ENCODE measurements around the gene ARMC5. TPM values are rescaled to one million over a fixed set of nuclear protein-coding genes. Genes with fewer than 3 reads are reported as not detected.

ARMC5 gene
- total RNA-seq, 2 donors from 2014 or later = 7.0 to 8.5 TPM

DNA sequence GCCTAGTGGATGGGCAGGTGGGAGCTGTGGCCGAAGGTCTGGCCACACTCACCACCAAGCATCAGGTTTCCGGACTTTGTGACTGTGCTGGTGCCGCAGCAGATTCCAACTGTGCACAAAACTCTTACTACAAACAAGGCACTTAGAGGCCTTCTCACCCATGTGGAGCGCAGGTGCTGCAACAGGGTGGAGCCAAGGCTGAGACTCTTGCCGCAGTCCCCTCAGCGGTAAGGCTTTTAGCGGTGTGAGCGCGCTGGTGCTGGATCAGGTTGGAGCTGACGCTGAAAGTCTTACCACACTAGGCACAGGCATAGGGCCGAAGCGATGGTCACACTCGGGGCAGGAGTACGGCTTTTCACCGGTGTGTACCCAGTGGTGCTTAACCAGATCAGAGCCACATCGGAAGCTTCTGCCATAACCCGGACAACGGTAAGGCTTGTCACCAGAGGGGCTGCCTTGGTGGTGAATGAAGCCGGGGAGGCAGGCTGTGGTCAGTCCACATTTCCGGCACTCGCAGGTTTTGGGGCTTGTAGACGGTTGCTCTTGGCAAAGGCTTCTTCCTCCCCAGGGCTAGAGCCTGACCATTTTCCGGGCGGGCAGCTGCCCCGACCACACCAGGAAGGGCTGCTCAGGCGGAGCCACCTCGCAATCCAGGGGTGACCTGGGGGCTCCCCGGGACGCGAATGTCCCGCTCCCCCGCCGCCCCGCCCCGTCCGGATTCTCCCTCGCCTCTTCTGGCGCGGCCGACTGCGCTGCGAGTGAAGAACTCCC lies 1.0 kb upstream of the ARMC5 start:
- intact Hi-C loops (cut with DNase I, micrococcal nuclease) = no loop called here
- DNase-seq (peak; percentile 68 to 69), ATAC-seq (peak; percentile 21)

DNA sequence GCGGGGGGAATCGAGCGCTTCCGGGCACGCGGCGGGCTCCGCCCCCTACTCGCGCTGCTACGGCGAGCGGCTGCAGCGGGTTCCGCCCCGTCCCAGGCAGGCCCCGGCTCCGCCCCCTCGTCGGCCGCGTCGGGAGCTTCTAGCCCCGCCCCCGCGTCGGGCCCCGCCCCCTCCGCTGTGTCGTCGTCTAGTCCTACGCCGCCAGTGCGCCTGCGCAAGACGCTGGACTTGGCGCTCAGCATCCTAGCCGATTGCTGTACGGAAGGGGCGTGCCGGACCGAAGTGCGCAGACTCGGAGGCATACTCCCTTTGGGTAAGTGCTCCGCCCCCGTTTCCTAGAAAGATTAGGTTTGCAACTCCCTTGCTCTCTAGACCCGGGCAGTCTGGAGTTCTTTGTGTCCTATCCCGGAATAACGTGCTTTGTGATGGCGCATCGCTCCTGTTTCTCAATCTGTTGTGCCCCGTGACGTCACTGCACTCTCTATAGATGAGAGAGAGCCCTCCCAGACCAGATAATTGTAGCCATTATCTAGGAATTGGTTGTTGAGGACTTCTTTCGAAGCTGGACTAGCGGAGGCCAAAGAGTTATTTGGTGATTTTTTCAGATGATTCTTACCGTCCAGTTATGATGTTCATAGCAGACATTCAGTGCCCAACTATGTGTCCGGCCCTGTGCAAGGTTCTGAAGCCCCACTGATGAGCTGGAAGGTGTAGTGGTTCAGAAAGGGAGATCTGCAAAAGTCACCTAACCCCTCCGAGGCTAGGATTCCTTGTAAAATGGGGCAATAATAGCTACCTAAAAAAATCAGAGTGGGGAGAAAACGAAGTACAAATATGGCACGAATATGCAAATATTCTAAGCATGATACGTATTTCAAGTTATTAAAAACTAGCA lies 633 bp downstream of the ARMC5 start:
- peak; percentile 81 for ATAC-seq
- intact Hi-C loops (cut with DNase I, micrococcal nuclease) = no loop called here
- peak; percentile 100 for DNase-seq

DNA sequence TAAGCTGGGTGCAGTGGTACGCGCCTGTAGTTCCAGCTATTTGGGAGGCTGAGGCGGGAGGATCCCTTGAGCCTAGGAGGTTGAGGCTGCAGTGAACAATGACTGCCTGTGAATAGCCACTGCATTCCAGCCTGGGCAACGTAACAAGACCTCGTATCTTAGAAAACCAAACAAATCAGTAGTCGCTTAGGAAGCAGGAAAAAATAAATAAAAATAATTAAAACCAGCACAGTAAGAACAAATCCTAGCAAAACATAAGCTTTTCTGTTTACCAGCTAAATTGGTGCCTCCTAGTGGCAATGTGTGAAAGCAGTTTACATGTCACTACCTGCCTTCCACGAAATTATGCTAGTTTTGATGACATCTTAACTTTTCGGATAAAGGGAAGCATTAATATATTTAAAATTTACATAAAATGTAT lies 1.3 kb downstream of the ARMC5 start:
- intact Hi-C loops (cut with DNase I, micrococcal nuclease) = no loop called here
- DNase-seq = no peak
- ATAC-seq = no peak

DNA sequence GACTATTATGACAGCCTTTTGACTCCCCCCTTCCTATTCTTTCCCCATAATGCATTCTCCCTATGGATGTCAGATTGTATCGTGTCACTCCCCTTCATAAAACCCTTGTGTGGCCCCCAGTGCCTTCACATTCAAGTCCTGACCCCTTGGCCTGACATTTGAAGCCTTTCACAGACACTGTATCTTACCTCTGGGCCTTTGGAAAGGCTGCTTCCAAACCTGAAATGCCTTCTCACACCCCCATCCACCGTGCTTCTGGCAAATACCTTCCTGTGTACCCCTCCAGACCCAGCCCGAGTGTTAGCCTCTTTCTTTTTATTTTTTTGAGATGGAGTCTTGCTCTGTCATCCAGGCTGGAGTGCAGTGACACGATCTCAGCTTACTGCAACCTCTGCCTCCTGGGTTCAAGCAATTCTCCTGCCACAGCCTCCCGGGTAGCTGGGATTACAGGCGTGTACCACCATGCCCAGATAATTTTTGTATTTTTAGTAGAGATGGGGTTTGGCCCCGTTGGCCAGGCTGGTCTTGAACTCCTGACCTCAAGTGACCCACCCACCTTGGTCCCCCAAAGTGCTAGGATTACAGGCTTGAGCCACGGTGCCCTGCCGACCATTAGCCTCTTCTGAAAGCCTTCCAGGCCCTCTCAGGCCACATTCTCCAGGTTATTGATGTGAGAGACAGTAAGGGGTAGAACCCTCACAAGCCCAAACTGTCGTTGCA lies 2.1 kb downstream of the ARMC5 start:
- DNase-seq (no peak), ATAC-seq (no peak)
- intact Hi-C loops (cut with DNase I, micrococcal nuclease) = no loop called here

DNA sequence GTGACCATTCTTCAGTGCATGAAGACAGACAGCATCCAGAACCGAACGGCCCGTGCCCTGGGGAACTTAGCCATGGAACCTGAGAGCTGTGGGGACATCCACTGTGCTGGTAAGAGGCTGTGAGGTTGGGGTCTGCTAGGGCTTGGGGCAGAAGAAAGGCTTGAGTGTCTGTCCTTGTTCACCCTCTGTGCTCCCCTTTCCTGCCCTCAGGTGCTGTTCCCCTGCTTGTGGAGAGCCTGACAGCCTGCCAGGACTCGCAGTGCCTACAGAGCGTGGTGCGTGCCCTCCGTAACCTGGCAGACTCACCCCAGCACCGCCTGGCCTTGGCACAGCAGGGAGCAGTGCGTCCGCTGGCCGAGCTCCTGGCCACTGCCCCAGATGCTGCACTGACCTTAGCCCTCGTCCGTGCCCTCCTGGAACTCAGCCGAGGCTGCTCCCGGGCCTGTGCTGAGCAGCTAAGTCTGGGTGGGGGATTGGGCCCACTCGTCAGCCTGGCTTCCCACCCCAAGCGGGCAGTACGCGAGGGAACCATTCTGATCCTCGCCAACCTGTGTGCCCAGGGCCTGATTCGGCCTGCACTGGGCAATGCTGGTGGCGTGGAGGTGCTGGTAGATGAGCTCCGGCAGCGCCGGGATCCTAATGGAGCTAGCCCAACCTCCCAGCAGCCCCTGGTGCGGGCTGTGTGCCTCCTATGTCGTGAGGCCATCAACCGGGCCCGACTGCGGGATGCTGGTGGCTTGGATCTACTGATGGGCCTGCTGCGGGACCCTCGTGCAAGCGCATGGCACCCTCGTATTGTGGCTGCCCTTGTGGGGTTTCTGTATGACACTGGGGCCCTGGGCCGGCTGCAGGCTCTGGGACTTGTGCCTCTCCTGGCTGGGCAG lies 2.9 kb downstream of the ARMC5 start:
- intact Hi-C loops (cut with DNase I, micrococcal nuclease) = no loop called here
- no peak for ATAC-seq
- no peak for DNase-seq

DNA sequence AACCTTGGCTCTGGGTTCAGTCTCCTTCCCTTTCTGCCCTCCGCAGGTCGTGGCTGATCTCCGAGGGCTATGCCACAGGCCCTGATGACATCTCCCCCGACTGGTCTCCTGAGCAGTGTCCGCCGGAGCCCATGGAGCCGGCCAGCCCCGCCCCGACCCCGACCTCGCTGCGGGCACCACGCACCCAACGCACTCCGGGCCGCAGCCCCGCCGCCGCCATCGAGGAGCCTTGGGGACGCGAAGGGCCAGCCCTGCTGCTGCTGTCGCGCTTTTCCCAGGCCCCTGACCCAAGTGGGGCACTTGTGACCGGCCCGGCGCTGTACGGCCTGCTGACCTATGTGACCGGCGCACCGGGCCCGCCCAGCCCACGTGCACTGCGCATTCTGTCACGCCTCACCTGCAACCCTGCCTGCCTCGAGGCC lies 5.1 kb downstream of the ARMC5 start:
- no peak for DNase-seq
- intact Hi-C loops (cut with DNase I, micrococcal nuclease) = no loop called here
- ATAC-seq = no peak

DNA sequence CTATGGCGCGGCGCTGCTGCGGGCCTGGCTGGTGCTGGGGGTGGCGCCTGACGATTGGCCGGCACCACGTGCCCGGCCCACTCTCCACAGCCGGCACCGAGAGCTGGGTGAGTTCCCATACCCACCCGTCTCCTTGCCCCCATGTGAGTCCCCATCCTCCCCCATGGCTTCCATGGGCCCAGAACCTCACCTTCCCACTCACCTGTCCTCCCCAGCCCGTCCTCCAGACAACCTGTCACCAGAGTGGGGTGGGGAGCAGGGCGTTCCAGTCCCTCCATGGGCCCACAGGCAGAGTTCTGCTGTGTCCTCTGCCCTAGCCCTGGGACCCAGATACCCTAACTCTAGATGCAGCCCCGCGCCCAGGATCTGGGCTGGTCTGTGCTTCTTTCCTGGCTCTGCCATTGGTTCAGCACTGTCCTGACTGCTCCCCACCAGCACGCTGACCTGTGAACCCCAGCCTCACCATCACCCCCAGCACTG lies 5.5 kb downstream of the ARMC5 start:
- DNase-seq (no peak), ATAC-seq (no peak)
- intact Hi-C loops (cut with DNase I, micrococcal nuclease) = no loop called here

DNA sequence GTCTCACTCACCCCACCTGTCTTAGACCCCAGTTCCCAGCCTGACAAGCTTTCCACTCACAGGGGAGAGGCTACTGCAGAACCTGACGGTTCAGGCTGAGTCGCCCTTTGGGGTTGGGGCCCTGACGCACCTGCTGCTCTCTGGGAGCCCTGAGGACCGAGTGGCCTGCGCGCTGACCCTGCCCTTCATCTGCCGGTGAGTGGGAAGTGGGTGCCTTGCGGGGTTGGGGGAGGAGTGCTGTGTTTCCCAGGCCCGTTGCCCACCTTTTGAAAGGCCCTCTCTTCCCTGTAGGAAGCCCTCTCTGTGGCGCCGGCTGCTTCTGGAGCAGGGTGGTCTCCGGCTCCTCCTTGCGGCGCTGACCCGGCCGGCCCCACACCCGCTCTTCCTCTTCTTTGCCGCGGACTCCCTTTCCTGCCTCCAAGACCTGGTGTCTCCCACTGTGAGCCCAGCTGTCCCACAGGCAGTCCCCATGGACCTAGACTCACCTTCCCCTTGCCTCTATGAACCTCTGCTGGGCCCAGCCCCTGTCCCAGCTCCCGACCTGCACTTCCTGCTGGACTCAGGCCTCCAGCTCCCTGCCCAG lies 6.6 kb downstream of the ARMC5 start:
- intact Hi-C loops (cut with DNase I, micrococcal nuclease) = no loop called here
- DNase-seq (no peak), ATAC-seq (no peak)

DNA sequence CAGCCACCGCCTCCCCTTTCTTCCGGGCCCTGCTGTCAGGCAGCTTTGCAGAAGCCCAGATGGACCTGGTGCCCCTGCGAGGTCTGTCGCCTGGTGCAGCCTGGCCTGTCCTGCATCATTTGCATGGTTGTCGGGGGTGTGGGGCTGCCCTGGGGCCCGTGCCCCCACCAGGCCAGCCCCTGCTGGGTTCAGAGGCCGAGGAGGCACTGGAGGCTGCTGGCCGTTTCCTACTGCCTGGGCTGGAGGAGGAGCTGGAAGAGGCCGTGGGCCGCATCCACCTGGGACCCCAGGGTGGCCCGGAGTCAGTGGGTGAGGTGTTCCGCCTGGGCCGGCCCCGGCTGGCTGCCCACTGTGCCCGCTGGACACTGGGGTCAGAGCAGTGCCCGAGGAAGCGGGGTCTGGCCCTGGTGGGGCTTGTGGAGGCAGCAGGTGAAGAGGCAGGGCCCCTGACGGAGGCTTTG lies 7.1 kb downstream of the ARMC5 start:
- no peak for ATAC-seq
- DNase-seq = no peak
- intact Hi-C loops (cut with DNase I, micrococcal nuclease) = no loop called here

DNA sequence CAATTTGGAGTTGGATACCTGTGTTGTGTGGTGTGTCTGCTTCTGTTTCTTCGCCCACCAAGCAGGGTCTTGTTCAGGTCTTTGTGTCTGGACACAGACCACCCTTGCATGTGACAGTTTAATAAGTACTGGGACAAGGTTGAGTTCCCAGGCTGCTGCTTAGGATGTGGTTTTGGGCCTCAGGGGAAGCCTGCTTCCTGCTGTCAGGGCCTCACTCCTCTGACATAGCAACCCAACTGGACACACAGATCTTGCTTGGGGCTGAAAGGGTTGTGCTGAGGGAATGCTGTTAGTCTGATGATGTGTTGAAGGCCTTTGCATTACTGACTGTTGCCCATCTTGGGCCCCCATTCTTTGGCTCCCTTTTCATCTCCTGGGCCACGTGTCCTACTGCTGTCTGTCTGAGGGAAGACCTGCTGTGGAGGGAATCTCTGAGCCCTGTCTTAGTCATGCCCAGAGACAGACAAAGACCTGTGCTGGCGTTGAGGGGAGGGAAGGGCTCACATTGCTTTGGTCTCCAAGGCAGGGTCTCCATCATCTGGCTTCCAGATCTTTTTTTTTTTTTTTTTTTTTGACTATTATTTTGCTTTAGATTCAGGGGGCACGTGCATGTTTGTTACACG lies 8.0 kb downstream of the ARMC5 start:
- DNase-seq = no peak

DNA sequence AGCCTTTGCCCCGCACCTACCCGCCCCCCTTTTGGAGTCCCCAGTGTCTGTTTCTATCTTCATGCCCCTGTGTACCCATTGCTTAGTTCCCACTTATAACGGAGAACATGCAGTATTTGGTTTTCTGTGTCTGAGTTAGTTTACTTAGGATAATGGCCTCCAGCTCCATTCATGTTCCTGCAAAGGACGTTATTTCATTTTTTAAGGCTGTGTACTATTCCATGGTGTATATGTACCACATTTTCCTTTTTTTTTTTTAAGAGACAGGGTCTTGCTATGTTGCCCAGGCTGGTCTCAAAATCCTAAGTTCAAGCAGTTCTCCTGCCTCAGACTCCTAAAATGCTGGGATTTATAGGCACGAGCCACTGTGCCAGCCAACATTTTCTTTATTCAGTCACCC lies 8.6 kb downstream of the ARMC5 start:
- DNase-seq (no peak), ATAC-seq (no peak)
- intact Hi-C loops (cut with DNase I, micrococcal nuclease) = no loop called here

More for the DNA sequence above, 8.0 kb downstream of the ARMC5 start:
- intact Hi-C loops (cut with DNase I, micrococcal nuclease) = no loop called here
- no peak for ATAC-seq

DNA sequence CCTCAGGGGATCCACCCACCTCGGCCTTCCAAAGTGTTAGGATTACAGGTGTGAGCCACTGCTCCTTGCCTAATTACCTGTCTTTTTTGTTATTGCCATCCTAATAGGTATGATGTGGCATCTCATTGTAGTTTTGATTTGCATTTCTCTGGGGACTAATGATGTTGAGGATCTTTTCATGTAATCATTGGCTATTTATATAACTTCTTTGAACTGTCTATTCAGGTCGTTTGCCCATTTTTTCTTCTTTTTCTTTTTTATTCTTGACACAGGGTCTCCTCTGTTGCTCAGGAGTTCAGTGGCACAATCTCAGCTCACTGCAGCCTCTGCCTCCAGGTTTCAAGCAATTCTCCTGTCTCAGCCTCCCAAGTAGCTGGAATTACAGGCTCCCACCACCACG lies 11.3 kb downstream of the ARMC5 start:
- ATAC-seq (no peak), DNase-seq (no peak)
- intact Hi-C loops (cut with DNase I, micrococcal nuclease) = no loop called here

DNA sequence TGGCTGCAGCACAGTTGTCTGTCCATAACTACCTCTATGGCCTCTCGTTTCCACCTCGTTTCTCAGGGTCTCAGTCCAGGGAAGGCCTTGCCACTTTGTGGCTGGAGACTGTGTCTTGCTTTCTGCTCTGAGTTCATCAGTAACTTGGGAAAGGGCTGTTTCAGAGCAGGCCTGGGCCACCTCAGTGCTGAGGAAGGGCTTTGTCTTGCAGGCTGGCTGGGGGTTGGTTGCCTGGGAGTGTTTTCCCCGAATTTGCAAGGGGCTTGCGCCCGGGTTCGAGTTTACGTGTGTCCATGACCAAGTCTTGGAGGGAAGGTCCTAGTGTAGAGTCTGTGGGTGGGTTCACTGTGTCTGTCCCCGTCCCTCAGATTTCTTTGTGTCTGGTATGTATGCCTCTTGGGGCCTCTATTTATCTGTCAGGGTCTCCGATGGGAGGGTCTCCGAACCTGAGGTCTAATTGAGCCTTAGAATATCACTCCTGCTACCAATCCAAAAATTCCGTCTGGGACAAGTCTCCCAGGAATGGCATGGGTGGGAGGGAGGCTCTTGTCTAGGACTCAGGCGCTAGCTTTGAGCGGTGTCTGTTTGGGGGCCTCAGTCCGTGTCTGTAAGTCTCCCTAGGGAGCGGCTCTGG lies 12.1 kb downstream of the ARMC5 start:
- peak in 1 of 2 donors; percentile 23 for DNase-seq
- intact Hi-C loops (cut with DNase I, micrococcal nuclease) = no loop called here
- no peak for ATAC-seq

DNA sequence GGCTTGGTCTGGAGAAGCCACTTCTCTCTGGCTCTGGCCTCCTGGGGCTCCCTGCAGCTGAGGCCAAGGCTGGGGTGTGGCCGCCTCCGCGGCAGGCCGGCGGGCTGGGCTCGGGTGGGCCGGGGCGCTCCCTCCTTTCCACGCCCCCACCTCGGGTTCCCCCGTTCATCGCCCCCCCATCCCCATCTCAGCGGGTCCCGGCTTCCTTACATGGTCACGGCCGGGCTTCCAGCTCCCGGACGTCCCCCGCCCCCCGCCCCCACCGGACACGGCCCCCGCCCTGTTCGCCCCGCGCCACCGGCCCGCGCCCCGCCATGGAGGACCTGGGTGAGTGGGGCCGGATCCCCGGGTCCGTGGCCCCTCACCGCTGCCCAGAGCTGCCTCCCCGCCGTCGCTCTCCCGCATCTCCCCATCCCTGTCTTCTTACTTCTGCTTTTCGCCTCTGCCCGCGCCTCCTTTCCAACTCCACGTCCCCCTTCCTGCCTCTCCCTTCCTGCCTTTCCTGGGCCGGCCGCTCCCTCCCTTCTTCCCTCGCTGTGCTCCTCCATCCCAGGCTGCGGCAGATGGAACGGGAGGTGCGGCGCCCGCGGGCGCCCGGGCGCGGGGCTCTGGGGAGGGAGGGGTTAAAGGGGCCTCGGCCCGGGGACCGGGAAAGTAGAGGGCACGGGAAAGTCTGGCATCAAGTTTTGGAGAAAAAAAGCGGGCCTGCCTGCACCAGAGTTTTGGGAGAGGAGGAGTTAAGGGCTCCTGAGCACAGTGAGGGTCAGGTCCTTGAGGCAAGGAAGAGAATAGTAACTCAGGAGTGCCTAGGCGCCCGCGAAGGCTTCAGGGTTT lies 12.8 kb downstream of the ARMC5 start, which contains the start of gene TGFB1I1:
Gene TGFB1I1, plus strand, starts transcription at position 278 of the 834 bp plus-strand sequence. Its CDS starts 37 bp downstream, at position 315.
- DNase-seq (peak; percentile 62 to 76), ATAC-seq (peak; percentile 30)
- intact Hi-C loops (cut with DNase I, micrococcal nuclease) = no loop called here

DNA sequence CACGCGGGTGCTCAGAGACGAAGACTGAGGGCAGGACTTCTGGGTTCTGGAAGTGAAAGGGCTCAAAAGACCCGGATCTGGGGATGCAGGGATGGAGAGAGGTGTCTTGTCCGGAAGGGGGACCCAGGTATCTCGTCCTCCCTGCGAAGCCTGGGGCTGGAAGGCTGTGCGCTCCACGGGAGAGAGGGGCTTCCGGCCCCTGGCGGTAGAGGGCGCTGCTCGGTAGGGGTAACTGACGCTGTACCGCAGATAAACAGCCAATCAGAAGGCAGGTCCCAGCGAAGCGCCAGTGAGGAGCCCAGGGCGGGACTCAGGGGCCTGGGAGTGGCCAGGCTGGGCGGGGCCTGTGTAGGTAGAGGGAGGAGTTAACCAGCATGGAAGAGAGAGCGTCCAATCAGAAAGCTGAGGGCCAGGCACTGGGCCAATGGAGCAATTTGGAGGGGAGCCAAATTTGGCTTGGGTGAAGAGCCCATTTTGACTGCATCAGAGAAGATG lies 13.5 kb downstream of the ARMC5 start:
- ATAC-seq = peak; percentile 48
- peak; percentile 89 to 95 for DNase-seq
- intact Hi-C loops (cut with DNase I, micrococcal nuclease) = no loop called here

All from left colon (tissue), 2 donors.